Measurements from ENCODE around the gene TTC28. TPM values are rescaled to one million over a fixed set of nuclear protein-coding genes. Genes with fewer than 3 reads are reported as not detected.
"Not testable (repeated sequence)": the region's sequence is repeated elsewhere in the genome, so short reads cannot be mapped to it uniquely, and the experiment has no call there.

The TTC28 gene
- total RNA-seq, 1 donor from 2014 or later: 24.5 TPM

DNA sequence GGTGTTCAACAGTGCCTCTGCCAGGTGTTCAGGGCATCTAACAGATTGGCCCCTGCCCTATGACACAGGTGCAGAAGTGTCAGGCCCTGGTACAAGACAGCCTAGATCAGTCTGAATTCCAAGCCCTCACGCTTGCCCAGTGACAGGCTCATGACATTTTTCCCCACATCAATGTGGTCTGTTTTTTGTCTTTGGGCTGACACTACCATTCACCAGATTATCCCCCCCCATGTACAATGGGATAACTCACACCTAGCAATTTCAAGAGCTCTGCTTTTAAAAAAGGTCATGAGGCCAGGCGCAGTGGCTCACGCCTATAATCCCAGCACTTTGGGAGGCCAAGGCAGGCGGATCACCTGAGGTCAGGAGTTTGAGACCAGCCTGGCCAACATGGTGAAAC lies 605.1 kb downstream of the TTC28 start:
- intact Hi-C loops (cut with DNase I): no loop called here
- no peaks in the 10 kb centered on the region for H3K27me3 ChIP-seq
- H3K27ac ChIP-seq: no peak overlapping the region
- TF ChIP-seq, protein P1, sequence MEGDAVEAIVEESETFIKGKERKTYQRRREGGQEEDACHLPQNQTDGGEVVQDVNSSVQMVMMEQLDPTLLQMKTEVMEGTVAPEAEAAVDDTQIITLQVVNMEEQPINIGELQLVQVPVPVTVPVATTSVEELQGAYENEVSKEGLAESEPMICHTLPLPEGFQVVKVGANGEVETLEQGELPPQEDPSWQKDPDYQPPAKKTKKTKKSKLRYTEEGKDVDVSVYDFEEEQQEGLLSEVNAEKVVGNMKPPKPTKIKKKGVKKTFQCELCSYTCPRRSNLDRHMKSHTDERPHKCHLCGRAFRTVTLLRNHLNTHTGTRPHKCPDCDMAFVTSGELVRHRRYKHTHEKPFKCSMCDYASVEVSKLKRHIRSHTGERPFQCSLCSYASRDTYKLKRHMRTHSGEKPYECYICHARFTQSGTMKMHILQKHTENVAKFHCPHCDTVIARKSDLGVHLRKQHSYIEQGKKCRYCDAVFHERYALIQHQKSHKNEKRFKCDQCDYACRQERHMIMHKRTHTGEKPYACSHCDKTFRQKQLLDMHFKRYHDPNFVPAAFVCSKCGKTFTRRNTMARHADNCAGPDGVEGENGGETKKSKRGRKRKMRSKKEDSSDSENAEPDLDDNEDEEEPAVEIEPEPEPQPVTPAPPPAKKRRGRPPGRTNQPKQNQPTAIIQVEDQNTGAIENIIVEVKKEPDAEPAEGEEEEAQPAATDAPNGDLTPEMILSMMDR (IDR thresholded peaks at IDR 0.05): no peak
- H3K4me3 ChIP-seq: no peak overlapping the region
- DNase-seq (ENCODE audit: low spot score in 2 of 2): no peak
- H3K9me3 ChIP-seq: no peaks in the 10 kb centered on the region
- peaks cover 0 to 2% of the 10 kb centered on the region in 2 donors for H3K4me1 ChIP-seq
- no peaks in the 10 kb centered on the region for H3K36me3 ChIP-seq

DNA sequence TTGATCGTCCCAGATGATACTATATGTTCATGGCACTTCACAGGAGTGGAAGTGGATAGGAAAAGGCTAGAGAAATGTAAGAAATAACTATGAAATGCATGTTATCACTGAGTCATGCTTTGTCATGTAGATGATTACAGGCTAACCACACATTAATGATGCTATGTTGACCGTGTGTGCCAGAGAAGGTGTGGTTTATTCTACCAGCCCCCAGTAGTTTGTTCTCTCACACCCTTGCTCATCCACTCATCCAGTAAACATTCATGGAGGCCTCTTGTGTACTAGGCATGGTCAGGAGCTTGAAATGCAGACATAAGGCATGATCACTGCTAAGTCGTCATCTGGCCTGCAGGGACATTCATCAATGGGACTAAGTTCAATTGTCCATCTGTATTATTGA lies 607.6 kb downstream of the TTC28 start:
- Histone ChIP-seq H3K36me3 (no peaks in the 10 kb centered on the region), H3K4me3 (no peak overlapping the region), H3K27ac (no peak overlapping the region), H3K9me3 (no peaks in the 10 kb centered on the region), H3K27me3 (no peaks in the 10 kb centered on the region), H3K4me1 (peaks cover 0 to 2% of the 10 kb centered on the region in 2 donors)
- intact Hi-C loops (cut with DNase I): no loop called here
- TF ChIP-seq, protein P1 (IDR thresholded peaks at IDR 0.05): no peak
- no peak for DNase-seq (ENCODE audit: low spot score in 2 of 2)

DNA sequence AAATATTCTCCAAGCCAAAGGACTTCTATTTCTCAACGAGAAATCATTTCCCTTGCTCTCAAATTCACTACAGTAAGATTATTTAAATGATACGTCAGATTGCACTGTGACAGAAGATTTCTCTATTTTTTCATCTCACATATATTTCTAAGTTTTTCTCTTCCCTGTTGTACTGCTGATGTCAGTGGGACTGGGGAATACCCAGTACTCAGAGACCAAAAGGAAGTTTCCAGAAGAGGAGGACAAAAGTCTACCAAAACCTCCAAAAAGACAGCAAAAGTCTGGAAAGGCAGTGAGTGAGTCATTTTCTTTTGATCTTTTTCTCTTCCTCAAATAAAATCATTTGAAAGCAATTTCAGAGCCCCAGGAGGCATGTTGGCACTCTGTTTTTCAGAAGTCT lies 610.8 kb downstream of the TTC28 start:
- H3K4me3 ChIP-seq: no peak overlapping the region
- H3K9me3 ChIP-seq: no peaks in the 10 kb centered on the region
- no peaks in the 10 kb centered on the region for H3K36me3 ChIP-seq
- H3K4me1 ChIP-seq: no peaks in the 10 kb centered on the region
- no peak for DNase-seq (ENCODE audit: low spot score in 2 of 2)
- H3K27me3 ChIP-seq: no peaks in the 10 kb centered on the region
- TF ChIP-seq, protein P1 (IDR thresholded peaks at IDR 0.05): no peak
- intact Hi-C loops (cut with DNase I): no loop called here
- no peak overlapping the region for H3K27ac ChIP-seq

DNA sequence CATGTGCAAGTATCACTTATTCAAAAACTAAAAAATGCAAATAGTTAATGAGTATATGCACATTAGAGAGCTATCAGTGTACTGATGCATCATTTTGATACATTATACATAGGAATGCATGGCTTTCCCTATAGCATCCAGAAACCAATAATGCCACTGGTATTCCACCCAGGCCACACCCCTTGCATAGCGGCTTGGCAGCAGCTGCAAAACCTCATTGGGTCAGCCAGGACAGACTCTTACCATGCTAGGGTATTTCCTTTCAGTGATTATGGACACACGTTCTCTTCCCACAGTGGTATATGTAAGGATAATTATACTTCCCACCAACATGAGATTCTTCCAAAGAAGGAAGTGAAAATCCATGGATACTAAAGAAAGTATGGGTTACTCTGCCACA lies 614.7 kb downstream of the TTC28 start:
- intact Hi-C loops (cut with DNase I): no loop called here
- TF ChIP-seq, protein P1 (IDR thresholded peaks at IDR 0.05): no peak
- Histone ChIP-seq H3K4me3 (no peak overlapping the region), H3K4me1 (no peaks in the 10 kb centered on the region), H3K27ac (no peak overlapping the region), H3K9me3 (no peaks in the 10 kb centered on the region), H3K36me3 (no peaks in the 10 kb centered on the region), H3K27me3 (no peaks in the 10 kb centered on the region)
- no peak for DNase-seq (ENCODE audit: low spot score in 2 of 2)

DNA sequence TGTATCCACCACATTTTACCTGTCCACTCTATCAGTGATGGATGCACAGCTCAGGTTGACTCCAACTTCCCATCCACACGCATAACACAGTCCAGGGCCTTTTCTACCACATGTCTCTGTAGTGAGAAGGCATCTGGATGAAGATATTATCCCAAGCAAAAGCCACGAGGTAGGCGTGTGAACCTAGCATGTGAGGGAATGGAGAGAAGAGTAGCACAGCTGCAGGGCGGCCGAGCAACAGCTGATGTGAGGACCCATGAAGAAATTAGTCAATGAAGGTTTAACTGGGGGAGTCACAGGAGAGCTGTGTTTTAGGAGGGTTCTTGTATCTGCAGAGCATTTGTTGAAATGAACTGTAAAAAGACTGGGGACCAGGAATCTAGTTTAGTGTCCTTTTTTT lies 616.0 kb downstream of the TTC28 start:
- DNase-seq (ENCODE audit: low spot score in 2 of 2): no peak
- Histone ChIP-seq H3K4me1 (no peaks in the 10 kb centered on the region), H3K27ac (no peak overlapping the region), H3K4me3 (no peak overlapping the region), H3K36me3 (no peaks in the 10 kb centered on the region), H3K9me3 (no peaks in the 10 kb centered on the region), H3K27me3 (no peaks in the 10 kb centered on the region)
- intact Hi-C loops (cut with DNase I): no loop called here
- TF ChIP-seq, protein P1 (IDR thresholded peaks at IDR 0.05): no peak

DNA sequence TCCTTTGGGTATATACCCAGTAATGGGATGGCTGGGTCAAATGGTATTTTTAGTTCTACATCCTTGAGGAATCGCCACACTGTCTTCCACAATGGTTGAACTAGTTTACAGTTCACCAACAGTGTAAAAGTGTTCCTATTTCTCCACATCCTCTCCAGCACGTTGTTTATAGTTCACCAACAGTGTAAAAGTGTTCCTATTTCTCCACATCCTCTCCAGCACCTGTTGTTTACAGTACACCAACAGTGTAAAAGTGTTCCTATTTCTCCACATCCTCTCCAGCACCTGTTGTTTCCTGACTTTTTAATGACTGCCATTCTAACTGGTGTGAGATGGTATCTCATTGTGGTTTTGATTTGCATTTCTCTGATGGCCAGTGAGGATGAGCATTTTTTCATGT lies 619.0 kb downstream of the TTC28 start:
- H3K4me3 ChIP-seq; DNase-seq (ENCODE audit: low spot score in 2 of 2); H3K36me3 ChIP-seq; H3K27me3 ChIP-seq; H3K4me1 ChIP-seq; intact Hi-C loops (cut with DNase I); H3K9me3 ChIP-seq; H3K27ac ChIP-seq: not testable (repeated sequence)
